NCI-H2107 treated with DMSO at 0.1 percent for 48 hours (cell line): ENCODE results near the gene SPHKAP.
"Not testable (repeated sequence)": the region's sequence is repeated elsewhere in the genome, so short reads cannot be mapped to it uniquely, and the experiment has no call there.

Experiments used
- DNase-seq: peaks from one replicate; lab custom pipeline; 2025; ENCODE audit not compliant: unreplicated experiment; lab: John Stamatoyannopoulos, UW

The SPHKAP gene, protein sequence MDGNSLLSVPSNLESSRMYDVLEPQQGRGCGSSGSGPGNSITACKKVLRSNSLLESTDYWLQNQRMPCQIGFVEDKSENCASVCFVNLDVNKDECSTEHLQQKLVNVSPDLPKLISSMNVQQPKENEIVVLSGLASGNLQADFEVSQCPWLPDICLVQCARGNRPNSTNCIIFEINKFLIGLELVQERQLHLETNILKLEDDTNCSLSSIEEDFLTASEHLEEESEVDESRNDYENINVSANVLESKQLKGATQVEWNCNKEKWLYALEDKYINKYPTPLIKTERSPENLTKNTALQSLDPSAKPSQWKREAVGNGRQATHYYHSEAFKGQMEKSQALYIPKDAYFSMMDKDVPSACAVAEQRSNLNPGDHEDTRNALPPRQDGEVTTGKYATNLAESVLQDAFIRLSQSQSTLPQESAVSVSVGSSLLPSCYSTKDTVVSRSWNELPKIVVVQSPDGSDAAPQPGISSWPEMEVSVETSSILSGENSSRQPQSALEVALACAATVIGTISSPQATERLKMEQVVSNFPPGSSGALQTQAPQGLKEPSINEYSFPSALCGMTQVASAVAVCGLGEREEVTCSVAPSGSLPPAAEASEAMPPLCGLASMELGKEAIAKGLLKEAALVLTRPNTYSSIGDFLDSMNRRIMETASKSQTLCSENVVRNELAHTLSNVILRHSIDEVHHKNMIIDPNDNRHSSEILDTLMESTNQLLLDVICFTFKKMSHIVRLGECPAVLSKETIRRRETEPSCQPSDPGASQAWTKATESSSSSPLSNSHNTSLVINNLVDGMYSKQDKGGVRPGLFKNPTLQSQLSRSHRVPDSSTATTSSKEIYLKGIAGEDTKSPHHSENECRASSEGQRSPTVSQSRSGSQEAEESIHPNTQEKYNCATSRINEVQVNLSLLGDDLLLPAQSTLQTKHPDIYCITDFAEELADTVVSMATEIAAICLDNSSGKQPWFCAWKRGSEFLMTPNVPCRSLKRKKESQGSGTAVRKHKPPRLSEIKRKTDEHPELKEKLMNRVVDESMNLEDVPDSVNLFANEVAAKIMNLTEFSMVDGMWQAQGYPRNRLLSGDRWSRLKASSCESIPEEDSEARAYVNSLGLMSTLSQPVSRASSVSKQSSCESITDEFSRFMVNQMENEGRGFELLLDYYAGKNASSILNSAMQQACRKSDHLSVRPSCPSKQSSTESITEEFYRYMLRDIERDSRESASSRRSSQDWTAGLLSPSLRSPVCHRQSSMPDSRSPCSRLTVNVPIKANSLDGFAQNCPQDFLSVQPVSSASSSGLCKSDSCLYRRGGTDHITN (N-terminal part only)

DNA sequence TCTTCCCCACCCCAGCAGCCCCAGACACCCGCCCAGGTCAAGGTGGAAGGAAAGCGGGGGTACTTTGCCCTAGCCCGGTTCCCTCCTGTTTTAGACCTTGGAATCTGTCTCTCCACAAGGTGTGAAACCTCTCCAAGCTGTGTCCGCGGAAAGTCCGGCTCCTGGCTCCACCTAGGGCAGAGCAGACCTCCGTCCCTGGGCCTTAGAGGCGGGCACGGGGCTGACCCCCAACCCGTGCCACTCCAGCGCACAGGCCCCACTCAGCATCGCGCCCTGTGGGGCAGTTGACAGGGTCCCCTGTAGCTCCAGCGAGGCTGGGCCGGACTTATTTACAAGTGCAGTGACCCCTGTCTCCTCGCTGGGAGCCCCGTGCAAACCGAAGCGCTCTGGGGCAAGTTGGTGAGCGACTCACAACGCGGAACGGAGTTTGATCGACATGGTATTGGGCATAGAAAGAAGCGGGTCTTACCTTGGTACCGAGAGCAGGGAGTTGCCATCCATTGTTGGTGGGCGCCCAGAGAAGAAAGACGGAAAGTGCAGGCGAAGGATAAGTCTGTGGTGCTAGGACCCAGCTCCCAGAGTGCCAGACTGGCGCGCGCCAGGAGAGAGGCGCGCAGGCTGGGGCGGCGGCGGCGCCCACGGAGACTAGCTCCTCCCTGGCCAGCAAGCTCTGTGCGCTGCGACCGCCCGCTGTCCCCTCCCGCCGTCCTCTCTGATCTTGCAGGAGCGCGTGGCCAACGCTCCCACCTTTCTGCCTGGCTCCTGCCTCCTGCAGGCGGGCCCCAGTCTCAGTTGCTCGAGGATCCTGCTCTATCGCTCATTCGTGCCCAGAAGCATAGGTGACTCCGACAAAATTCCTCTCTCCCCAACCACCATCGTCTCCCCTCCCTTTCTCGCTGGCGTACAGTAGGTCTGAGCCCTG is at the start of gene SPHKAP:
Gene SPHKAP (minus strand): TSS at position 590 of the 922 bp plus-strand sequence. CDS start 89 bp downstream, at position 501.
- DNase-seq = peak; percentile 5

DNA sequence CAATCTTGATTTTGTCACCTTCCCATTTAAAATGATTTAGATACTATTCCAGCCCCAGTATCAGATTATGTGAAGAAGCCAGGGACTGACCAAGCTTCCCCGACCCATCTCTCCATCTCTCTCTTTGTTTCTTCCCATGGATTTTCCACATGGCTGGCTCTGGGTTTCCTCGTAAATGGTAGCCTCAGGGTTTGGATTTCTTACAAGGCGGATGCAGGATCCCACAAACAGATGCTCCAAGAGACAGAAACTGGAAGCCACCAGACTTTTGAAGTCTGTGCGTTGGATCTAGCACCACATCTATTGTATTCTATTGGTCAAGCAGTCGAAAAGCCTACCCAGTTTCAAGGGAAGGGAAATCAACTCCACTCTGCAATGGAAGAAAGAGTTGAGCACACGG is 46.0 kb upstream of the SPHKAP start:
- no peak for DNase-seq

GRCh38 chr2:228224410-228224809 is 42.9 kb upstream of the SPHKAP start:
- DNase-seq = no peak

DNA sequence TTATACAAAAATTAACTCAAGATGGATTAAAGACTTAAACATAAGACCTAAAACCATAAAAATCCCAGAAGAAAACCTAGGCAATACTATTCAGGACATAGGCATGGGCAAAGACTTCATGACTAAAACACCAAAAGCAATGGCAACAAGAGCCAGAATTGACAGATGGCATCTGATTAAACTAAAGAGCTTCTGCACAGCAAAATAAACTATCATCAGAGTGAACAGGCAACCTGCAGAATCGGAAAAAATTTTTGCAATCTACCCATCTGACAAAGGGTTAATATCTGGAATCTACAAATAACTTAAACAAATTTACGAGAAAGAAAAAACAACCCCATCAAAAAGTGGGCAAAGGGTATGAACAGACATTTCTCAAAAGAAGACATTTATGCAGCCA is 37.1 kb upstream of the SPHKAP start:
- DNase-seq = not testable (repeated sequence)

- no peak for DNase-seq
These were observed 16.0 kb upstream of the SPHKAP start for GRCh38 chr2:228197504-228197903.

DNA sequence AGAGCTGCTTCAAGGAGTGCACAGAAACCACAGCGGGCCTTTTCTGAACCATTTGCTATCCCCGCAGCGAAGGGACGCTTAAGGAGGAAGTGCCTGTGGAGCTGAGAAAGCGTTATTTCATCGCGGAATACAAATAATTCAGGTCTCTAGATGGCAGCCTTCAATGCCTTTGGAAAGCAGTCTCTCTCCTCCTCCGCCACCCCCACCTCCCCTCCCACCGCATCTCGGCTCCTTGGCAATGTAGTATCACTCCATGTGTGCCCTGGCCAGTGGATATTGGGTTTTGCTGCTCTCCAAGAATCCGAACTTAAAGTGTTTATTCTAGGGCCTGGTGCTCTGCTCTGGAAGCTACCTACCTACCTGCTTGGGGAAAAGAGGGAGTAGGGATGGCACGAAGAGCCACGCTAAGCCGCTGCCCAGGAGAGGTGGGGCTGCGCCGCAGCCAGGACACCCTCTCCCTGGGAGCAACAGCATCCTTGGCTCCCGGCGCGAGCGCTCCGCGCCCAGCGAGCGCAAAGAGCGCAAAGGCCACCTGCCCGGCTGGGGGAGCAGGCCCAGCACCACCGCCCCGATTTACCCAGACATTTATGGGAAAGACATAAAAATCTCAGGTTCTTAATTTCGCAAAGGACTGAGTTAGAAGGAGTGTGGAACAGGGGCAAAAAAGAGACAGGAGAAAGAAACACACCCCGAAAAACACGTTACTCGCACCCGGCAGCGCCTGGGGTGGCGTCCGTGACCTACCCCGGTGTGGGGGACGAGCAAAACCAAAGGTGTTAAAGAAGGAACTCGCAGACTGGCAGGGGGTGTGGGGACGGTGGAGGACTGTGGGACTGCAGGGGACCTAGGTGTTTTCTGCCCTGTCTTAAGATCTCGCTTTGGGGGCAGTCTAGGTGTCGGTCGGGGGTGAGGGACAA is 1.0 kb downstream of the SPHKAP start:
- DNase-seq = peak; percentile 50

DNA sequence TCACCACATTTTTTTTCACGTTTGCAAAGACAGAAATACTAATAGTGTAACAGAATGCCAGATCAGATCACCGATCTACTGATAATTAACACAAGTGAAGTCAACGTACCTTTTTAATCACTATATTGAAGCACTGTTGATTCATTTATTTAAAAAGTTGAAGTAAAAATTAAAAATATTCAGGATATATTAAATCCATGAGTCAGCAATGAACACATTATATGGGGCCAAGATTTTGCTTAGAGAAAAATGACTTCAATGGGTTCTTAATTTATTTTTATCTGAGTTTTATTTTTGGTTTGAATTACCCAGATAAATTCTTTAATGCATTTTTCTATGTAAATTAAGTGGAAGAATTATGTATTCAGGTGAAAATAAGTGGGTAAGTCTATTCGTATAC is 14.2 kb downstream of the SPHKAP start:
- DNase-seq = no peak

GRCh38 chr2:228164718-228165117 is 16.8 kb downstream of the SPHKAP start:
- DNase-seq = no peak

GRCh38 chr2:228157841-228158240 is 23.6 kb downstream of the SPHKAP start:
- DNase-seq = no peak

DNA sequence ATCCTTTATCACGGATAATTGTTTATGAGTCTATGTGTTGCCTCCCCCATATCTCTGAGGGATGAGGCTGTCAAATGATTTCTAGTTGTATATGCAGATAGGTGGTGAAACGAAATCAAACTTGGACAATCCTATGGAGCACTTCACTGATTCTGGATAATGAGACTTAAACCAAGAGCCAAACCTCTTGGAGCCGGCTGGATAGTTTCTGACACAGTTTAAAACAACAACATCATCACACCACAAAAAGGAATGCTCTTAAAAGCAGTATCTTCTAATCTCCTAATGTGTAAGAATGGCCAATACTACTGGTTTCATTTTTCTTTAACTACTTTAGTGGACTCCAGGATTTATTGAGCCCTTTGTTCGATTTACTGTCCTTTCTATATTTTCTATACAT is 36.5 kb downstream of the SPHKAP start:
- DNase-seq = no peak

DNA sequence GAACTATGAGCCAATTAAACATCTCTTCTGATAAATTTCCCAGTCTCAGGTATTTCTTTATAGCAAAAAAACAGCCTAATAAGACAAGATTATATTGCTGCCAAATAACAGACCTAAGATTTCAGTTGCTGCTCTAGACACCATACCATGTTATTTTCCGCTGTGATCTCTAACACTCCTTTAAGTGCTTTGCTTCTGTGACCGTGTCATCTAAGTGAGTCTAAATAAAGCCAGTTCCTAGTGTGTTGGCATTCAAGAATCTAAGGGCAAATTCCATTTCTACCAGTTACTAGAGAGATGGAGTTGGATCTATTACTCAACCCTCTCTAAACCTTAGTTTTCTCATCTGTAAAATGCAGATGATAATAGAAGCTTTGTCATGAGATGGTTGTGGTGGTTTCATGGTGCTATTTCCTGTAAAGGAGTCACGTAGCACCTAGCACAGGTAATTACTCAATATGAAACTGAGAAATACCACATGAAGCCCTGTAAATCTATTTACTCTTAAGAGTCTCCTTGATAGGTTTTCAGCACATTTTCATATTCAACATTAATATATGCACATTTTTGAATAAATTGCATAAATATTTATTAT is 40.5 kb downstream of the SPHKAP start:
- no peak for DNase-seq

DNA sequence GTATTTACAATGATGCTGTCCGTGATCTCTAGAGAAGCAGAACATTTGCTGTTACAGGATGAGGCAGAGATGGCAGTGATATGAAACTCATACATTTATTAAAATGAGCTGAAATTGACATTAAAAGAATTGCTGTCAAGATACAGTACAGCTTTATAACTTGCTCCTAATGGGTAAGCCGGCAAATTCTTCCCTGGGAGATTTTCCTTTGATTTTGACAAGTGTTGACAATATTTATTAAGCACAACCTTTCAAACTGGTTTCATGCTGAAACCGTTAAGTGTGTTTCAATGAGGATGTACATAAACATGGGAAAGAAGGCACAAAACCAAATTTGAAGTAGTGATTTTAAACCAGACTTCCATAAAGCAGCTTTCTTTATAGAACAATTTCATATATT is 45.5 kb downstream of the SPHKAP start:
- no peak for DNase-seq

GRCh38 chr2:228135300-228135699 is 46.2 kb downstream of the SPHKAP start:
- DNase-seq = no peak

DNA sequence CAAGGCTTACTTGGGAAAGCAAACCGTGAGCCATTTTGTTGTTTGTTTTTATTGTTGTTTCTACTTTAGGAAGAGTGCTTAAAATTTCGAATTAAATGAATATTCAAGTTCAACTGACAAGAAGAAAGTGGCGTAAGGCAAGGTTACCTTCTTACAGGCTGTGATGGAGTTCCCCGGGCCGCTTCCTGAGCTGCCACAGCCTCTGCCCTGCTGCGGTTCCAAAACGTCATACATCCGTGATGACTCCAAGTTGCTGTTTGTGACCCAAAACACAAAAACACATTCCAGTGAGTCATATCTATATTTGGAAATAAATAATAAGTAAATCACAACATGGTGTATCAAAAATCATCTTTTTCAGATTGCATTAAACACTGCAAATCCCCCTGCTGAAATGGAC is 49.7 kb downstream of the SPHKAP start:
- DNase-seq = no peak

DNA sequence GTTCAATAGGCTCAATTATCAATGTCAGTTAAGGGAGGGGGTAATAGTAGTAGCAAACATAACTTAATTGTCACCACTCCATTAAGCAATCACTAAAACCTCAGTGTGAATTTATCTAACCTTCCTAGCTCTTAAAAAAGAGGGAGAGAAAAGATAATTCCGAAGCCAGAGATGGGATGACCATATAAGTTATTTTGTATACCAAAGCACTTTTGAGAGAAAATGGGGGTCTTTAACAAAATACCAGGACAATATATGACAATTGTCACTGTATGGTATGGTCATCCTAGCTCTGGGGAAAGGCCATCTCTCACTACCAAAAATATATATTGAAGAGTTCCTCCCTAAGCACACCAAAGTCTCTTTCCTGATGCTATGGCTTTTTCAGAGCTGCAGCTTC is 55.1 kb downstream of the SPHKAP start:
- no peak for DNase-seq

- no peak for DNase-seq
These were observed 62.5 kb downstream of the SPHKAP start for GRCh38 chr2:228118940-228119339.

- no peak for DNase-seq
These were observed 73.6 kb downstream of the SPHKAP start for GRCh38 chr2:228107846-228108245.

- no peak for DNase-seq
These were observed 75.8 kb downstream of the SPHKAP start for GRCh38 chr2:228105526-228106250.
